Nephron (organoid): ENCODE results near the gene TUBGCP6.

Source experiments
- H3K27ac Mint-ChIP-seq, 3 experiments: 2 replicates each; pipeline ENCODE4 v1.8.0; 2020; ENCODE audit warnings: mixed read lengths in 3 of 3, mild to moderate bottlenecking in 2 of 3, moderate library complexity in 1 of 3
- H3K27me3 Mint-ChIP-seq: 2 replicates; pipeline ENCODE4 v1.8.0; 2021; ENCODE audit warnings: low read depth, mild to moderate bottlenecking, moderate library complexity, mixed read lengths
- H3K36me3 Mint-ChIP-seq: 2 replicates; pipeline ENCODE4 v1.8.0; 2020; ENCODE audit warnings: low read depth, mixed read lengths
- H3K4me1 Mint-ChIP-seq: 2 replicates; pipeline ENCODE4 v1.8.0; 2020; ENCODE audit warnings: mixed read lengths
- H3K4me3 Mint-ChIP-seq, 3 experiments: 2 replicates each; pipeline ENCODE4 v1.8.0; 2020; ENCODE audit warnings: mild to moderate bottlenecking in 3 of 3, mixed read lengths in 3 of 3, moderate library complexity in 2 of 3
- H3K9me3 Mint-ChIP-seq: 2 replicates; pipeline ENCODE4 v1.8.0; 2020; ENCODE audit warnings: mixed read lengths
- CTCF ChIP-seq, 3 experiments: fragments of 200-600 bp; sonication (generic); IDR thresholded peaks; one replicate each; pipeline ENCODE4 v1.5.0; 2021; ENCODE audit warnings: antibody characterized with exemption in 3 of 3; ENCODE audit not compliant: unreplicated experiment in 3 of 3

Gene TUBGCP6

GRCh38 chr22:50284479-50284878 lies 39.7 kb upstream of the TUBGCP6 start:
- TF ChIP-seq CTCF (IDR thresholded peaks at IDR 0.05; ENCODE audit: unreplicated experiment in 3 of 3), result no peak
- Mint-ChIP-seq H3K27me3 (no peaks in the 10 kb centered on the region), H3K4me3 (no peak overlapping the region), H3K9me3 (no peaks in the 10 kb centered on the region), H3K27ac (no peak overlapping the region), H3K4me1 (no peaks in the 10 kb centered on the region), H3K36me3 (peaks cover 17% of the 10 kb centered on the region)

- Mint-ChIP-seq H3K9me3 (no peaks in the 10 kb centered on the region), H3K4me1 (no peaks in the 10 kb centered on the region), H3K4me3 (no peak overlapping the region), H3K27ac (no peak overlapping the region), H3K27me3 (no peaks in the 10 kb centered on the region), H3K36me3 (peaks cover 22% of the 10 kb centered on the region)
- no peak for TF ChIP-seq CTCF (IDR thresholded peaks at IDR 0.05; ENCODE audit: unreplicated experiment in 3 of 3)
These were observed 39.0 kb upstream of the TUBGCP6 start for GRCh38 chr22:50283821-50284220.

- Mint-ChIP-seq H3K27ac (no peak overlapping the region), H3K9me3 (no peaks in the 10 kb centered on the region), H3K4me3 (no peak overlapping the region), H3K4me1 (no peaks in the 10 kb centered on the region), H3K27me3 (no peaks in the 10 kb centered on the region), H3K36me3 (peaks cover 20% of the 10 kb centered on the region)
- no peak for TF ChIP-seq CTCF (IDR thresholded peaks at IDR 0.05; ENCODE audit: unreplicated experiment in 3 of 3)
These were observed 37.7 kb upstream of the TUBGCP6 start for GRCh38 chr22:50282361-50283155.

- Mint-ChIP-seq H3K9me3 (no peaks in the 10 kb centered on the region), H3K36me3 (peaks cover 26% of the 10 kb centered on the region), H3K4me3 (no peak overlapping the region), H3K4me1 (no peaks in the 10 kb centered on the region), H3K27me3 (no peaks in the 10 kb centered on the region), H3K27ac (no peak overlapping the region)
- no peak for TF ChIP-seq CTCF (IDR thresholded peaks at IDR 0.05; ENCODE audit: unreplicated experiment in 3 of 3)
These were observed 37.1 kb upstream of the TUBGCP6 start for GRCh38 chr22:50281957-50282356.

- H3K9me3 Mint-ChIP-seq, result no peaks in the 10 kb centered on the region
- no peaks in the 10 kb centered on the region for H3K27me3 Mint-ChIP-seq
- no peak for TF ChIP-seq CTCF (IDR thresholded peaks at IDR 0.05; ENCODE audit: unreplicated experiment in 3 of 3)
- no peak overlapping the region for H3K4me3 Mint-ChIP-seq
- no peaks in the 10 kb centered on the region for H3K4me1 Mint-ChIP-seq
- peaks cover 31% of the 10 kb centered on the region for H3K36me3 Mint-ChIP-seq
- no peak overlapping the region for H3K27ac Mint-ChIP-seq
These were observed 36.5 kb upstream of the TUBGCP6 start for GRCh38 chr22:50281384-50281760.
